HG03439 (cell line): Measurements from ENCODE around the gene PMEPA1.
"Not testable (repeated sequence)": the region's sequence is repeated elsewhere in the genome, so short reads cannot be mapped to it uniquely, and the experiment has no call there.

ENCODE experiments used
- ATAC-seq: cut with Tn5 transposase; IDR thresholded peaks from one replicate; pipeline ENCODE4 v1.9.1; 2021; ENCODE audit warnings: mild to moderate bottlenecking, moderate library complexity; ENCODE audit not compliant: unreplicated experiment

PMEPA1 gene

GRCh38 chr20:57652606-57653545 lies 56.9 kb downstream of the PMEPA1 start:
- no peak for ATAC-seq

- no peak for ATAC-seq
These were observed 57.8 kb downstream of the PMEPA1 start for GRCh38 chr20:57651881-57652605.

GRCh38 chr20:57650756-57651483 lies 58.9 kb downstream of the PMEPA1 start:
- no peak for ATAC-seq

GRCh38 chr20:57650266-57650665 lies 59.5 kb downstream of the PMEPA1 start:
- no peak for ATAC-seq

GRCh38 chr20:57649617-57650015 lies 60.2 kb downstream of the PMEPA1 start:
- no peak for ATAC-seq

GRCh38 chr20:57648878-57649616 lies 60.8 kb downstream of the PMEPA1 start:
- ATAC-seq = no peak

GRCh38 chr20:57647933-57648785 lies 61.7 kb downstream of the PMEPA1 start:
- no peak for ATAC-seq

- ATAC-seq = no peak
These were observed 62.5 kb downstream of the PMEPA1 start for GRCh38 chr20:57647006-57647932.

- no peak for ATAC-seq
These were observed 70.9 kb downstream of the PMEPA1 start for GRCh38 chr20:57638895-57639236.

- ATAC-seq = no peak
These were observed 71.5 kb downstream of the PMEPA1 start for GRCh38 chr20:57638173-57638894.

- ATAC-seq = no peak
These were observed 75.8 kb downstream of the PMEPA1 start for GRCh38 chr20:57633945-57634491.

- ATAC-seq = no peak
These were observed 77.5 kb downstream of the PMEPA1 start for GRCh38 chr20:57632286-57632685.

- no peak for ATAC-seq
These were observed 79.8 kb downstream of the PMEPA1 start for GRCh38 chr20:57630061-57630460.

- not testable (repeated sequence) for ATAC-seq
These were observed 80.3 kb downstream of the PMEPA1 start for GRCh38 chr20:57629491-57629901.

- not testable (repeated sequence) for ATAC-seq
These were observed 80.9 kb downstream of the PMEPA1 start for GRCh38 chr20:57628962-57629308.

- ATAC-seq = no peak
These were observed 81.5 kb downstream of the PMEPA1 start for GRCh38 chr20:57628047-57628961.

- no peak for ATAC-seq
These were observed 82.5 kb downstream of the PMEPA1 start for GRCh38 chr20:57627339-57627738.
